GM12864 (cell line): ENCODE data around the gene BCLAF1.

Source experiments
- DNase-seq: peaks from one replicate; pipeline ENCODE4 v3.0.0-alpha.2; 2011; ENCODE audit warnings: low read depth
- H3K4me3 ChIP-seq: 2 replicates; pipeline ENCODE4 v1.5.1; 2011; ENCODE audit warnings: mild to moderate bottlenecking, low read depth, low read length, control low read depth
- CTCF ChIP-seq: IDR thresholded peaks from 2 replicates; pipeline ENCODE4 v1.5.1; 2011; ENCODE audit warnings: low read depth, mild to moderate bottlenecking, moderate library complexity, low read length, control low read depth, inconsistent platforms; ENCODE audit errors: missing control alignments

The BCLAF1 gene

DNA sequence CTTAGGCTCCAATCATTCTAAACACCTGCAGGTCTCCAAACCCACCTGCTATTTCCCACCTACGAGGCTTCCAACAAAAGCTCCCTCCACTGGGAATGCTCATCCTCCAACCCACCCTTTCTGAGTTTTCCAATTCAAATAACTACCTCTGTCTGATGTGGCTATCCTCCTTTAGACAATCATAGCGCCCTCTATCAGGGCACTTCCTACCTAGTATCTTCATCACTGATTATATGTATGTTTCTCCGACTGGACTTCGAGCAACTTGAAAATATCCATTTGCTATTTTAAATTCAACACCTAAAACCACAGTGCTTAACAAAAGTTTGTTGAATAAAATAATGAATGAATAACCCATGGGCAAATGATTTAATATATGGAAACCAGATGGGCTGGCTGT, 80.9 kb downstream of the BCLAF1 start:
- no peak for DNase-seq
- H3K4me3 ChIP-seq: no peak overlapping the region
- no peak for TF ChIP-seq CTCF
